ENCODE measurements around the gene NOM1.

The NOM1 gene

DNA sequence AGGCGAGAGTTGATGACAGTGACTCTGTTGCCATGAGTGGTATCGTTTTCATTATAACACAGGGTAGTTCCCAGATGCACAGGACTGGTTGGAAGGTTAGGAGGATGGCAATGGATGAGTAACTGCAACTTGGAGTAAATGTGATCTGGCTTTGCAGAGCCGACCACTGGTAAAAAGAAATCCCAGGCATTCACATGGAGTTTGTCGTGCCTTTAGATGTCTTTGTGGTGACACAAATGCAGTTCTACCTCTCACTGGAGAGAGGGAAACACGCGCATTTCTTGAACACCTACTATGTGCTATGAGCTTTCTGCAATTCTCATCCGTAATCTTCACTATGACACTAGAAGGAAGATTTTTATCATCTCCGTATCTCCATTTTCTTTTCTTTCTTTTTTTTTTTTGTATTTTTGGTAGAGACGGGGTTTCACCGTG is 62.6 kb downstream of the NOM1 start:
- TF ChIP-seq, protein P1, sequence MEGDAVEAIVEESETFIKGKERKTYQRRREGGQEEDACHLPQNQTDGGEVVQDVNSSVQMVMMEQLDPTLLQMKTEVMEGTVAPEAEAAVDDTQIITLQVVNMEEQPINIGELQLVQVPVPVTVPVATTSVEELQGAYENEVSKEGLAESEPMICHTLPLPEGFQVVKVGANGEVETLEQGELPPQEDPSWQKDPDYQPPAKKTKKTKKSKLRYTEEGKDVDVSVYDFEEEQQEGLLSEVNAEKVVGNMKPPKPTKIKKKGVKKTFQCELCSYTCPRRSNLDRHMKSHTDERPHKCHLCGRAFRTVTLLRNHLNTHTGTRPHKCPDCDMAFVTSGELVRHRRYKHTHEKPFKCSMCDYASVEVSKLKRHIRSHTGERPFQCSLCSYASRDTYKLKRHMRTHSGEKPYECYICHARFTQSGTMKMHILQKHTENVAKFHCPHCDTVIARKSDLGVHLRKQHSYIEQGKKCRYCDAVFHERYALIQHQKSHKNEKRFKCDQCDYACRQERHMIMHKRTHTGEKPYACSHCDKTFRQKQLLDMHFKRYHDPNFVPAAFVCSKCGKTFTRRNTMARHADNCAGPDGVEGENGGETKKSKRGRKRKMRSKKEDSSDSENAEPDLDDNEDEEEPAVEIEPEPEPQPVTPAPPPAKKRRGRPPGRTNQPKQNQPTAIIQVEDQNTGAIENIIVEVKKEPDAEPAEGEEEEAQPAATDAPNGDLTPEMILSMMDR (IDR thresholded peaks at IDR 0.05; ENCODE audit: insufficient read depth, low read depth, low read length, missing control alignments), result no peak
- no peak for DNase-seq (ENCODE audit: low read depth)
- no peak overlapping the region for H3K4me3 ChIP-seq (ENCODE audit: low read length)

DNA sequence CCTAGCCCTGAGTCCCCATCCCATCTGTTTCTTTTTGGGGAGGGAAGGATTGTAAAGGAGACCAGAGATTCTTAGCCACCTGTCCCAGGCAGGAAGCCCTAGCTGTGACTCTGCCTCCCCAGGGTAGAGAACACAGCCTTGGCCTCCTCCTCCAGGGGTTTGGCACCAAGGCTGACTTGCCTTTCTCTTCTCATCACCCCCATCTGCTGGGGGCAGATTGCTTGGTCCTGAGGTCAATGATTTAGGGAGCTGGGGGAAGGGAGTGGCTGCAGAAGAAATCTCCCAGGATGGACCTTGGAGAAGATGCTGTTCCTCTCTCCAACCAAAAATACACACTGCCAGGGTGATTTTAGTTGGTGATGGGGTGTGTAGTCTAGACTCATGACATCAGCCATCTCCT is 63.6 kb downstream of the NOM1 start:
- H3K4me3 ChIP-seq (ENCODE audit: low read length), result no peak overlapping the region
- no peak for DNase-seq (ENCODE audit: low read depth)
- TF ChIP-seq, protein P1 (IDR thresholded peaks at IDR 0.05; ENCODE audit: insufficient read depth, low read depth, low read length, missing control alignments), result no peak

DNA sequence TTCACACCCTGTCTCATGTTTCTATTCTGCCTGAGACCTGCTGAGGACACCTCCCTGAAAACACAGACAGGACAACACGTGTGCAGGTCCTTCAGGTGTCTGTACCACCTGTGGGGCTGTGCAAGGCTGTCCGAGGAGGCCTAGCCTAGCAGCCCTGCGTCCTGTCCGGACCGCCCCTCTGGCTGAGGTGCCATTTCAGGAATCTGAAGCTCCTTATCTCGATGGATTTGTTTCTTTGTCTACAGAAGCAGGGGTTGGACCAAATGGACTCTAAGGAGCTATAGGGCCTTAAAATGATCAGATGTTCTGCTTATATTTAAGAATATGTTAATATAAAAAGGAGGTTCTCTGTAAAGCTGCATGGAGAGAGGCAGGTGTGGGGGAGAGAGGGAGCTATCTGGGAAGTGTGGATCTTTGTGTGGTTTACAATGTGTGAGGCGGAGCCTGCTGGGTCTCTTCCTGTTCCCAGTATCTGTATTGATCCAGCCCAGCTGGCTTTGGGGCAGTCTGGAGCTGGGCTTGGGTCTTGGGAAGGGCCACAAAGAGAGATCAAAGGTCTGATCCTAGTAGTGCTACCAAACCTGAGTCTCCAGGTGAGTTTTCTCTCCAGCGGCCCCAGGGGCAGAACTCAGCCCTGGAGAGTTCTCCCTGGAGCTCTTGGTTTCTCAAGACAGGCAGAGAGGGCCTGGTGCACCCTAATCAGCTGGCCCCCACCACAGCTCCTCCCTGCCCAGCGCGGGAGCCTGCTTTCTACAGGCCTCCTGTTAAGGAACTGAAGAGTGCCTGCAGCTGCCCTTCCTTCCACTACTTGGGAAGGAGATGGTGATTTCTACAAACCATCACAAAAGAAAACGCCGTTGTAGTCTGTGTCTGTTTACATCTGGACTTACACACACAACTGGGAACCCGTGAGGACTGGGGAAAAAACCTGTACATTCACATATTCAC is 64.4 kb downstream of the NOM1 start:
- DNase-seq (ENCODE audit: low read depth), result no peak
- TF ChIP-seq, protein P1 (IDR thresholded peaks at IDR 0.05; ENCODE audit: insufficient read depth, low read depth, low read length, missing control alignments), result no peak

DNA sequence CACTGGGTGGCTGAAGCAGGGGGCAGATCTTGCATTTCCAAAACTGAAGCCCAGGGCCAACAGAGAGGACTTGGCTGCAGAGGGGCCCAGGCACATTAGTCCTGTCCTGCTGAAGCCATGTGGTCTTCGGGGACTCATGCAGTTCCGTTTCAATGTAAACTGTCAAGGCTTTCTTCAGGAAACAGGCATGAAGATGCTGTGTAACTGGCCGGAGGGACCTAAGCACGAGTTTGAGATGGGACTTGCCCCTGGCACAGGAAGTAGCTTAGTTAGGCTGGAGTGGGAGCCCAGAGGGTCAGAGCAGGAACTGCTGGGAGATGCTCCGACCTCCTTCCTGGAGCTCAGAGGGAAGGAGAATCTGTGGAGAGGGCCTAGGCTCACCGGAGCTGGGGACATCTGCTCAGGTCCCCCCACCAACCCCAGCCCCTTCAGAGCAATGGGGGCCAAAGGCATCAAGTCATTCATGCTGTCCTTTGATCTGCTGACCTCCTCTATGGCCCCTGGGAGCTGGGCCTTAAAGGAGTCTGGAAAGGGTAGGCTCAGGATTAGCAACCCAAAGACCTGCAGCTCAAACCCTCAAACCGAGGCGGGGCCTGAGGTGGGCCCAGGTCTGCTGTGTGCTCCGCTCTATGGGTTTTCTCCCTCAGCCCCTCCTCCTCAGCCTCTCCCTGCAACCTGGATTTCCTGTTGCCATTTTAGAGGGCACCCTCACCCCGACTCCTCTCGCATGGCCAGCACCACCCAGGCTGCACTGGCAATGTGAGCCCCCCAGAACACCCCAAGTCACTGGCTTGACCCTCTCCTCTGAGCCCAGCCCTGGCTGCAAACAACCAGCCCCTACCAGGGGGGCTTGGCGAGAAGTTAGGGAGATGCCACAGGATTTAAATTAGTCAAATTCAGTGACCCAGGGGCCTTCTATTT is 65.4 kb downstream of the NOM1 start:
- TF ChIP-seq, protein P1 (IDR thresholded peaks at IDR 0.05; ENCODE audit: insufficient read depth, low read depth, low read length, missing control alignments), result no peak
- DNase-seq (ENCODE audit: low read depth), result no peak

More for the DNA sequence above, 64.4 kb downstream of the NOM1 start:
- H3K4me3 ChIP-seq (ENCODE audit: low read length), result no peak overlapping the region

GRCh38 chr7:157016024-157016351 is 66.5 kb downstream of the NOM1 start:
- TF ChIP-seq, protein P1 (IDR thresholded peaks at IDR 0.05; ENCODE audit: insufficient read depth, low read depth, low read length, missing control alignments), result no peak
- DNase-seq (ENCODE audit: low read depth), result no peak
- H3K4me3 ChIP-seq (ENCODE audit: low read length), result no peak overlapping the region

More for the DNA sequence above, 65.4 kb downstream of the NOM1 start:
- H3K4me3 ChIP-seq (ENCODE audit: low read length), result no peak overlapping the region

DNA sequence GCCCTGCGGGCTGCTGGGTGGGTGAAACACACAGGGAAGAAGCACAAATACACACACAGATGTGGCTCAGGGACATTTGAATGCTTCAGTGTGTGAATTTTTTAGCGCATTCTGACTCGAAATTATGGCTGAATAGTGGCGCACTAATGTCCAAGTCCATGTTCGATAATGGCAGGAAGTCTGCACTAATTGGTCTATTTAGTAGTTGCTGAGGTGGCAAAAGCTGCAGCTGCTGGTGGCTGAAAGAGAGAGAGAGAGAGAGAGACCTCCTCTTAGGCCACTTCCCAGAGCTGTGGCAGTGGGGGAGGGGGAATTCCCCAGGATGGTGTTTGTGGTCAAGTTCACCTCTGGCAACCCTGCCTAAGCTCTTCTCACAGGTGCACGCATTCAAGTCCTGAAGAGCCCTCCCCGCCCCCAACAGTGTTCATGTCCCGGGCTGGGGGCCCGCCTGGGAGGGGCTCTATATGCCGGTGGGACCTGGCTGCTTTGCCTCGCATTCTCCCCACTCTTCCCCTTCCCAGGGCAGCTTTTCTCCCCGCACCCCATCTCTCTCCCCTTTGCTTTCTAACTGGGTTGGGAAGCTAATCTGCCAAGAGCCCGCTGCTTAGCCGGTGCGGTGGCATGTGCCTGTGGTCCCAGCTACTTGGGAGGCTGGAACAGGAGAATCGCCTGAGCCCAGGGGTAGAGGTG is 67.0 kb downstream of the NOM1 start:
- no peak for DNase-seq (ENCODE audit: low read depth)
- TF ChIP-seq, protein P1 (IDR thresholded peaks at IDR 0.05; ENCODE audit: insufficient read depth, low read depth, low read length, missing control alignments), result no peak
- H3K4me3 ChIP-seq (ENCODE audit: low read length), result no peak overlapping the region

All from epithelial cell of esophagus (primary cell).